Stimulated activated CD8-positive, alpha-beta memory T cell treated with anti-CD3 and anti-CD28 coated beads, Interleukin-15, amount 100 ng/mL, for 24 hours (primary cell): ENCODE data around the gene TMA7.
"Not testable (repeated sequence)": the region's sequence is repeated elsewhere in the genome, so short reads cannot be mapped to it uniquely, and the experiment has no call there.

Experiments
- DNase-seq: peaks from one replicate; pipeline ENCODE4 v3.0.0-alpha.2; 2020; ENCODE audit warnings: low read depth

Gene TMA7

DNA sequence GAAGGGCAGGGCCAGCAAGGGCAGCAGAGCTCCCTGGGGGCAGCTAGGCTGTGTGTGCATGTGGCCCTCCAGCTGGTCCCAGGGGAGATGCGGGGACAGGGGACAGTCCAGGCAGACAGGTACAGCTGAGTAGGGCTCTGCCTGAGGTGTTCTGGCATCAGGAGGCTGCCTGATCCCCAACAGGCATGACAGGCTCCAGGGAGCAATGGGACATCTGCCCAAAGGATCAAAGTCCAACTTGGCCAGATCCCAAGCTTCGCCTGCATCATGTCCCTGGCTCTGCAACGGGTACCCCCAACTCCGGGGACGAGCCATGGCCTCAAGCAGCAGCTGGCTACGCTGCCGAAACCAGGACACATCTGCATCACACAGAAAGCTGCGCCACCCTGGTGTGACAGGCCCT lies 28.3 kb downstream of the TMA7 start:
- no peak for DNase-seq

DNA sequence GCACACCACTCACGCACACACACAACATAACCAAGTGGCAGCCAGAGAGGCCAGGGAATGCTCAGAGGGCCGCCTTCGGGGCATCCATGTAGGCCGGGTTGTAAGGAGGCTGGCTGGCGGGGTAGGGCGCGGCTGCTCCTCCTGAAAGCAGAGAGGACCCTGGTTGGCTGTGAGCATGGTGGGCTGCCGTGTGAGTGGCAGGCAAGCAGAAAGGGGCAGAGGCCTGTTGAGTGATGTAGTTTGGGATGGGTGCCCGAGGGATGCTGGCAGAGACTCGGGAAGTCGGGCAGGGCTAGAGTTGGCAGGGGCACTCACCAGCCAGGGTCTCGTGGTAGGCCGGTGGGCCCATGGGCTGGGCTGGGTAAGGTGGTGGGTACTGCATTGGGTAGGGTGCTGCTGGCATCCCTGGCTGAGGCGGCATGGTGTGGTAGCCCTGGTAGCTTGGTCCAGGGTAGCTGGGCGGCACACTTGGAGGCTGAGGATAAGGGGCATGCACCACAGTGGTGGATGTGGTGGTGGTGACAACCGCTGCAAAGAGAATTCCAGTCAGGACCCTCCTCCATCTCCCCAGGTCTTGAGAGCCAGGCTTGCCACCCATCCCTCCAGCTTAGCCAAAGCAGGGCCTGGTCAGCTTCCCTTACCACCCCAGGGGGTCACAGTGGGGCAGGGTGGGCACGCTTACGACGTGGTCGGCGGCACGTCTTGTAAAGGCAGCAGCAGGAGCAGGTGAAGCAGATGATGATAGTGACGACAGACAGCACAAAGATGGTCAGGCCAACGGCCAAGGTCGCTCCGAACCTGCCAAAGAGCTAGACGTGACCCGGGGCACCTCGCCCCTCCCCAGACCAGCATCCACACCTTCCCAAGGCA lies 29.2 kb downstream of the TMA7 start:
- DNase-seq: no peak

DNA sequence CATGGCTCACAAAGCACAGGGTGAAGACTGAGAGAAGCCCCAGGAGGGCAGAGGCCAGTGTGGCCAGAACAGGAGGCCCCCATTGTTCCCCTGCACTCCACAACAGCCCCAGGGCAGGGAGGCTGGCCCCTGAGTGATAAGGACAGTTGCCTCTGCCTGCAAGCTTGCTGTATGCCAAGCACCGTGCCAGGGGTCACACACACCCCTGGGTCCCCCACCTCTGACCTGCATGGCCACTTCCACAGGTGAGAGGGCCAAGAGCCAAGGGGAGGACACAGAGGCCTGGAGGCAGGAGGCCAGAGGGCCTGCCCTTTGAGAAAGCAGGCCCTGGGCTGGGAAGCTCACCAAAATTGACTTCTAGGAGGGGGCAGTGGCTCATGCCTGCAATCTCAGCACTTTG lies 30.2 kb downstream of the TMA7 start:
- no peak for DNase-seq

DNA sequence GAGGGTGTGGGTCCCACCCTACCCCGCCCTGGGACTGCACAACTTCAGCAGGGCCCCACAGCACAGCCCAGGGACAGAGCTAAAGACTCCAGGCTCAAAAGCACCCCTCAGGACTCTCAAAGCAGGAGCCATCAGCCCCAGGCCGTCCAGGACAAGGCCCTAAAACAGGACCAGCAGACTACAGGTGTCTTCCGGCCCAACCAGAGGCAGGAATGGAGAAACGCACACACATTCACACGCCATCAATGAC lies 32.5 kb downstream of the TMA7 start:
- no peak for DNase-seq

DNA sequence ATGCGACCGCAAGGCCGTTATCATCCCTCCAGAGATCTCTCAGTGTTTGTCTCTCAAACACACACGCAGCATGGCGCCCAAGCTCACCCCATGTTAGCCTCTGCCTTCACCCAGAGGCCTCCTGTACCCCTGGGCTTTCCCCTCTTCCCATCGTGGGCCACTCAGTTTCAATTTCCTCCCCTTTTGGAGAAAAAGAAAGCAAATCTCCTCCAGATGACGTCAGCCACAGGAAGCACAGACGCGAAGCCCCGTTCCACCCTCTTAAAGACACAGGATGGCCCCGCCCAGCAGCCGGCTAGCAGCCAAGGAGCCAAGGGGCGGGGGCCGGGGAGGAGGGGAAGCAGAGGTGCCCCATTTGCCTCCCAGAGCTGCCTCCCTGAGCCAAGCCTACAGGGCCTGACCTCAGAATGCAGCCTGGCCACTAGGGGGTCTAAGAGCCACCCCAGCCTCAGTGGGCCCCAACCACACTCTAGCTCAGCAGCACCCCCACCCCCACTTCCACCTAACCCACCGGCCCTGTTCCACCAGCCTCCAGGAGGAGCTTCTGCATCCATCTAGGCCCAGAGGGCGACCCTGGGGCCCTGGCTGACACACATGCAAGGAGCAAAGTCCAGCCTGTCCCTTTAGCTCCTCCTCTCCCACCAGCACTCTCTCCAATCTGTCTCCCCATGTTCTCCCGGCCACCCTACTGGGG lies 33.0 kb downstream of the TMA7 start:
- DNase-seq: peak; percentile 74

DNA sequence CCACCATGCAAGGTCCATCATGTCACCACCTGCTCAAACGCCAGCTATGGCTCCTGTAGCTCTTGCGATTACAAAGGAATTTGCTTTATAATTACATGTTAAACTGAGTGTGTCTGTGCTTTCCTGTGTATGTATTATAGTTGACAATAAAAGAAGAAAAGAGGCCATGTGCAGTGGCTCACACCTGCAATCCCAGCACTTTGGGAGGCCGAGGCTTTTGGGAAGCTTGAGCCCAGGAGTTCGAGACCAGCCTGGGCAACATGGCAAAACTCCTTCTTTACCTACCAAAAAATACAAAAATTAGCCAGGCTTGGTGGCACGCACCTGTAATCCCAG lies 33.5 kb downstream of the TMA7 start:
- no peak for DNase-seq

DNA sequence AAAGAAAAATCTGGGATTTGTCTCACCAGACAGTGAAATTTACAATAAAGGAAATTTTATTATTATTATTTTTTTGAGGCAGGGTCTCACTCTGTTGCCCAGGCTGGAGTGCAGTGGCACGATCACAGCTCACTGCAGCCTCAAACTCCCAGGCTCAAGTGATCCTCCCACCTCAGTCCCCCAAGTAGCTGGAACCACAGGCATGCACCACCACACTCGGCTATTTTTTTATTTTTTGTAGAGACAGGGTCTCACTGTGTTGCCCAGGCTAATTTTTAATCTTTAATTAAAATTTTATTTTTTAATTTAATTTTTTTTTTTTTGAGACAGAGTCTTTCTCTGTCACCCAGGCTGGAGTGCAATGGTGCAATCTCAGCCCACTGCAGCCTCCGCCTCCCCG lies 34.0 kb downstream of the TMA7 start:
- not testable (repeated sequence) for DNase-seq

DNA sequence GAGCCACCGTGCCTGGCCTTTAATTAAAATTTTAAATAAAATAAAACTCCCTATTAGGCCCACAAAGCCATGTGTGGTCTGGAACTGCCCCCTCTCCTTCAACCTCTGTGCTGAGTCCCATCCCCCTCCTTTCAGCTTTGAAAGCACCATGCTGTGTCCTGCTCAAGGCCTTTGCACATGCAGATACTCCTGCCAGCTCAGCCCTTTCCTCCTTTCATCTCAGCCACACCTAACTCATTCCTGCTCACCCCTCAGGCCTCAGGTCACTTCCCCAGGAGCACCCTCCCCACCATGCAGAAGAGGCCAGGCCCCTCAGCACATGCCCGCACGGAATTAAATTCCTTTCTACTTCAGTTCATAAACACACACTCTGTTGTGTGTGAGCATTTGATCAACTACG lies 34.6 kb downstream of the TMA7 start:
- DNase-seq: no peak

DNA sequence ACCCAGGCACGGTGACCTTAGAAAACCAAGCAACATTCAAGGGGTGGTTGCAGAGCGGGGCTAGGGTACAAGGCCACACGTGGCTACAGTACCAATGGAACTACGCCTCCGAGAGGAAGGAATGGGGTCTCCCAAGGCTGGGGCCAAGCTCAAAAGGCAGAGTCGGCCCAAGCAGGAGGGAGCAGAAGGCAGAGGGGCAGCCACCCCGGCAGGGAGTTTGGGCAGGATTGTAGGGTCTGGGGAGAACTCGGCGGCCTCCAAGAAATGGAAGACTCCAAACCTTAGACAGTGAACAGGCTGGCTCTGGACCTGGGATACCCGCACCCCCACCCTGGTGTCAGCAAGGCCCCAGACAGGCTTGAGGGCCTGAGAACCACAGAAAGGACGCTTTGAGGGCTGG lies 35.1 kb downstream of the TMA7 start:
- DNase-seq: no peak

DNA sequence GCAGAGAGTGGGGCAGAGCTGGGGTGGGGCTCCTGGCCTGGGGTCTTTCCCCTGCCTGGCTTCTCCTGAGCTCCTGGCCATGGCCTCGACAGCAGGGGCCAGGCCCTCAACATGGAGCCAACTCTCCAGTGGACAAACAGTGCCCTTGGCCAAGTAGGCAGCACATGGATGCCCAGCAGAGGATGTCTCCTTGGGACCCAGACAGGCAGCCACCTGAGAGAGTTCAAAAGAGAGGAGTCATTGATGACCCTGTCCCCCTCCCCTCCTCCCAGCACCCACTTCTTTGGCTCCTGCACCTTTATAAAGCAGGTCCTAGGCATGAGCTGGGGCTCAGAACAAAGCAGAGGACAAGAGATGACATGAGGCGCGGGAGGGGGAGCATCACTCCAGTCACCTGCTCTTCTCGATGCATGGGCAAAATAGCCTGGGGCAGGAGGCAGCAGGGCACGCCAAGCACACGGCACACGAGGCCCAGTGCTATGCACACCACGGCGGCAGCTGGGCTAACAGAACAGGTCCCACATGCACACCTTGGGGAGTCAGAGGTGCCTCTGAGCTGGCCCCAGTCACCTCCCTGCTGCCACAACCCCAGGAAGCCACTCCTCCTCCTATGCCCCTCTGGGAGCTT lies 36.5 kb downstream of the TMA7 start:
- no peak for DNase-seq

DNA sequence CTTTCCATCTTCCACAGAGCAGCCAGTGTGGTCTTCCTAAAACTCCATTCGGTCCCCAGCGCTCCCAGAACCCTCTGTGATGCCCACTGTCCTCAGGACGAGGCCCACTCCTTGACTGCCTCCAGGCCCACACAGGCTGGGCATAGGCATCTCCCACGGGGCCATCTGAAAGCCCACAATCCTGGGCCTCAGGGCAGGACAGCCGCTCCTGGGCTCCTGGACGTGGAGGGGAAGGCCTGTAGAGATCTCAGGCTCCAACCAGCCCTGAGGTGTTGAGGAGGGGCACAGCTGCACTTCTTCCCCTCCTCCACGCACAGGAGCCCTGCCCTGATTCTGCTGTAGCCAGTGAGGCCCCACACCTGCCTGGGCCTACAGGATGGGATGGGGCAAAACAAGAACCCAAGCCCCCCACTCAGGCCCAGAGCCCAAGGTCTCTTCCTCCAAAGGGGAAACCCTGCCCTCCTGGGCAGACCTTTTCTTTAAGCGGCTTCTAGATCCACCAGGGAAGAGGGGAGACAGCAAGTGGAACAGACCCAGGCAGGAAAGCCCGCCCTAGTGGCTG lies 38.0 kb downstream of the TMA7 start:
- DNase-seq: no peak

DNA sequence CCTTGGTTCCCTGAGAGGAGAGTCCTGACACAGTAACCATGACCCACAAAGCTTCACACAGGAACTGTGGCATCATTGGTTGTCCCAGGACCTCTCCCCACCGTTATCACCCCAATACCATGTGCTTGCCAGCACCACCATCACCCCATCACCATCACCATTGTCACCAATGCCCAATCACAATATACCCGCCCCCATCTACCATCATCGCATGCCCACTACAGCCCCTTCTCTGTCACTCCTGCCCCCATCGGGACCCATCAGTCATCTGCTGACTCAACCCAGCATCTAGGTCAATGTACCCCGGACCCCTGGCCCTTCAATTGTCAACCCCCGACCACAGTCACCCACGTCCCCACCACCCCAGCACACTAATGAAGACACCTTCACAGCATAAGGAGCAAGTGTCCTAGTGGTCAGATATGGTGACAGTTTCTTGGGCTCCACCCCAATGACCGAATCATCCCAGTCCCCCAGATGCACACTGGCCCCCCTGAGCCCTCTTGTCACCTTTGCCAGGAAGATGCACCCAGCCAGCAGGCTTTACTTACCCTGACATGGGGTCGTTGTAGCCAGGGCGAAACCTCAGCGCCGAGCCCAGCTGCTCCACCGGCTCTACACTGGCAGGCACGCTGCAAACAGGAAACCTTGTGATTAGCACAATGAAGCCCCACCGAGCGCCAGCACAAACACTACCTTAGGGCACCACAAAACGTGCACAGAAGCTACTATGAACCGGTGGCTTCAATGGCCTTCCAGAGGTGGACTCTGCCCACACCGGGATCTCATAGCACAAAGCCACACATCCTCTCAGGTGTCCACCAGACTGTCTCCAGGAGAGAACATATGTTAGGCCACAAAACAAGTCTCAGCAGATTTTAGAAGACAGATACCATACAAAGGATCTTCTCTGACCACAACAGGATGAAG lies 38.8 kb downstream of the TMA7 start:
- no peak for DNase-seq

DNA sequence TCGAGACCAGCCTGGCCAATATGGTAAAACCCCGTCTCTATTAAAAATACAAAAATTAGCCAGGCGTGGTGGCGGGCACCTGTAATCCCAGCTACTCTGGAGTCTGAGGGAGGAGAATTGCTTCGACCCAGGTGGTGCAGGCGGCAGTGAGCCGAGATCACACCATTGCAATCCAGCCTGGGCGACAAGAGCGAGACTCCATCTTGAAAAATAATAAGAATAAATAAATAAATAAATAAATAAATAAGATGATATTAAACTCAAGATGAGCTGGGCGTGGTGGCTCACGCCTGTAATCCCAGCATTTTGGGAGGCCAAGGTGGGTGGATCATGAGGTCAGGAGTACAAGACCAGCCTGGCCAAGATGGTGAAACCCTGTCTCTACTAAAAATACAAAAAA lies 40.8 kb downstream of the TMA7 start:
- not testable (repeated sequence) for DNase-seq

DNA sequence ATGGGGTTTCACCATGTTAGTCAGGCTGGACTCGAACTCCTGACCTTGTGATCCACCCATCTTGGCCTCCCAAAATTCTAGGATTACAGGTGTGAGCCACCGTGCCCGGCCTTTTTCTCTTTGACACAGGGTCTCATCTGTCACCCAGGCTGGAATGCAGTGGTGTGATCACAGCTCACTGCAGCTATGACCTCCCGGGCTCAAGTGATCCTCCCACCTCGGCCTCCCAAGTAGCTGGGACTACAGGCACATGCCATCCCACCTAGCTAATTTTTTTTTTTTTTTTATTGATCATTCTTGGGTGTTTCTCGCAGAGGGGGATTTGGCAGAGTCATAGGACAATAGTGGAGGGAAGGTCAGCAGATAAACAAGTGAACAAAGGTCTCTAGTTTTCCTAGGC lies 42.8 kb downstream of the TMA7 start:
- not testable (repeated sequence) for DNase-seq

DNA sequence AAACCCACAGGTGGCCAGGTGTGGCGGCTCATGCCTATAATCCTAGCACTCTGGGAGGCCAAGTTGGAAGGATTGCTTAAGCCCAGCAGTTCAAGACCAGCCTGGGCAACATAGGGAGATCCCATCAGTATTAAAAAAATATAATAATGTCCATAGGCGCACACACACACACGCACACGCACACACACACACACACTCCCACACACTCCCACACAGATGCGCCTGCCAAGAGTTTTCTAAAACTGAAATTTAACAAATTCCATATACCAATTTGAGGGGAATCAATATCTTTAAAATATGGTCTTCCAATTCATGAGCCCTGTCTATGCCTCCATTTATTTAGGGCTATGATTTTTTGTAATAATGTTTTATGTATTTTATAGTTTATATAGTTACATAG lies 46.9 kb downstream of the TMA7 start:
- DNase-seq: no peak

DNA sequence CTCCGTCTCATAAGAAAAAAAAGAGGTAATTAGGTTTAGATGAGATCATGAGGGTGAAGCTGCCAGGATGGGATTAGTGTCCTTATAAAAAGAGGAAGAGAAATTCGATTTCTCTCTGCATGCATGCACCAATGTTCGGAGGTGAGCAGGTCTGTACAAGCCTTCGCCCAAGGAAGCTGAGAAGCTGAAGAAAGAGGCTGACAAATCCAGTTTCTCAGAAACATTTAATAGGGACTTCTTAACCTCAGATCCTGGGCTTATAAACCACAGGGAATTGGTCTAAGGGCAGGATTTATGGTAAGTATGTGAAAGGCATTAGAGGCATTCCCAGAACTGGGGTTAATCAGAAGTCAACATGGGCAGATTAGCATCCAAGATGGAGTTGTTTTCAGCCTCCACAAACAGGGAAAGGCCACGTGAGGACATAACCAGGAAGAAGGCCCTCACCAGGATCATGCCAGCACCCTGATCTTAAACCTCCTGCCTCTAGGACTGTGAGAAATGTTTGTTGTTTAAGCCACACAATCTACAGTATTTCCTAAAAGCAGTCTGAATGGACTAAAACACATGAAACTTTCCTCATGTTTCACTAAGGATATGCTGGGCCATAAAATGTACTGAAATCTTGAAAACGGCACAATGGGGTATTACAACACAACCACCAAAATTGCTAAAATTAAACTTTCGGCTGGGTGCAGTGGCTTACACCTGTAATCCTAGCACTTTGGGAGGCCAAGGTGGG lies 52.6 kb downstream of the TMA7 start:
- no peak for DNase-seq

DNA sequence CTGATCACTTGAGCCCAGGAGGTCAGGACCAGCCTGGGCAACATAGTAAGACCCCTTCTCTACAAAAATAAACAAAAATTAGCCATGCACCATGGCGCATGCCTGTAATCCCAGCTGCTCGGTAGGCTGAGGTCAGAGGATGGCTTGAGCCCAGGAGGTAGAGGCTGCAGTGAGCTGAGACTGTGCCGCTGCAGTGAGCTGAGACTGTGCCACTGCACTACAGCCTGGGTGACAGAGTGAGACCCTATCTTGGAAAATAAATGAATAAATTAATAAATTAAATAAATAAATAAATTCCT lies 53.1 kb downstream of the TMA7 start:
- no peak for DNase-seq
